ENCODE measurements around the gene LMAN1L. TPM values are rescaled to one million over a fixed set of nuclear protein-coding genes. Genes with fewer than 3 reads are reported as not detected.

Gene LMAN1L
- total and polyA plus RNA-seq, 10 donors = 2.4 to 164 (median 81.2) TPM

GRCh38 chr15:74782259-74783071 is 30.2 kb upstream of the LMAN1L start:
- peaks cover 0 to 25% (median 0%) of the 10 kb centered on the region in 6 donors for H3K36me3 ChIP-seq
- intact Hi-C loops (cut with DNase I; ENCODE audit: low total_unique reads) = loop anchor here (5.0 kb wide), 1 partner anchor 60 kb away; the partner anchor contains the start of gene ULK3
- peaks cover 75 to 93% (median 89%) of the 10 kb centered on the region in 6 donors for H3K4me1 ChIP-seq
- H3K27me3 ChIP-seq (replicated peaks in 1 of 7) = no peaks in the 10 kb centered on the region
- TF ChIP-seq POLR2A (IDR thresholded peaks at IDR 0.05) (peak in 1 of 3 donors; percentile 38), CTCF (IDR thresholded peaks at IDR 0.05 in 8 of 11, conservative IDR thresholded peaks at IDR 0.05 in 3 of 11) (peak in 1 of 11 experiments; percentile 9), POLR2AphosphoS5 (IDR thresholded peaks at IDR 0.05) (no peak)
- DNase-seq = peak; percentile 95
- WGBS, 5 donors = 0 to 3% (median 1%) methylated on average over 20 to 72 of the region's 72 CpGs
- H3K4me3 ChIP-seq = peak overlapping the region; percentile 82 to 98 (median 86)
- H3K27ac ChIP-seq = peak overlapping the region; percentile 89 to 99 (median 96)
- no peaks in the 10 kb centered on the region for H3K9me3 ChIP-seq

- whole genome bisulfite sequencing, 5 donors = 0 to 4% (median 1%) methylated on average over 10 to 13 of the region's 13 CpGs
Measured at GRCh38 chr15:74783072-74783807, 29.4 kb upstream of the LMAN1L start.

GRCh38 chr15:74783808-74784175 is 28.8 kb upstream of the LMAN1L start:
- H3K36me3 ChIP-seq = peaks cover 0 to 25% (median 0%) of the 10 kb centered on the region in 6 donors
- peak overlapping the region; percentile 89 to 99 (median 96) for H3K27ac ChIP-seq
- no peaks in the 10 kb centered on the region for H3K9me3 ChIP-seq
- peak overlapping the region; percentile 82 to 98 (median 86) for H3K4me3 ChIP-seq
- intact Hi-C loops (cut with DNase I; ENCODE audit: low total_unique reads) = loop anchor here (5.0 kb wide), 1 partner anchor 59 kb away; the partner anchor contains the start of gene ULK3
- DNase-seq = peak; percentile 78
- WGBS, 5 donors = 6 to 20% (median 7%) methylated on average over 1 to 3 of the region's 3 CpGs
- peaks cover 75 to 93% (median 89%) of the 10 kb centered on the region in 6 donors for H3K4me1 ChIP-seq
- no peaks in the 10 kb centered on the region for H3K27me3 ChIP-seq (replicated peaks in 1 of 7)
- peak in 1 of 11 experiments; percentile 22 for TF ChIP-seq CTCF (IDR thresholded peaks at IDR 0.05 in 8 of 11, conservative IDR thresholded peaks at IDR 0.05 in 3 of 11)
- TF ChIP-seq POLR2A (IDR thresholded peaks at IDR 0.05) = no peak
- TF ChIP-seq POLR2AphosphoS5 (IDR thresholded peaks at IDR 0.05) = peak in 1 of 3 donors; percentile 4

More at GRCh38 chr15:74783072-74783807, 29.4 kb upstream of the LMAN1L start:
- no peaks in the 10 kb centered on the region for H3K27me3 ChIP-seq (replicated peaks in 1 of 7)
- no peaks in the 10 kb centered on the region for H3K9me3 ChIP-seq
- DNase-seq = peak; percentile 90
- H3K4me1 ChIP-seq = peaks cover 75 to 93% (median 89%) of the 10 kb centered on the region in 6 donors
- intact Hi-C loops (cut with DNase I; ENCODE audit: low total_unique reads) = loop anchor here (5.0 kb wide), 1 partner anchor 59 kb away; the partner anchor contains the start of gene ULK3
- peak overlapping the region; percentile 89 to 99 (median 96) for H3K27ac ChIP-seq
- peaks cover 0 to 25% (median 0%) of the 10 kb centered on the region in 6 donors for H3K36me3 ChIP-seq
- peak overlapping the region; percentile 82 to 98 (median 86) for H3K4me3 ChIP-seq
- TF ChIP-seq POLR2AphosphoS5 (IDR thresholded peaks at IDR 0.05) (peak; percentile 55 to 73 (median 63)), CTCF (IDR thresholded peaks at IDR 0.05 in 8 of 11, conservative IDR thresholded peaks at IDR 0.05 in 3 of 11) (peak in 3 of 11 experiments; percentile 2 to 19 (median 12)), POLR2A (IDR thresholded peaks at IDR 0.05) (peak in 1 of 3 donors; percentile 15)
